Keratinocyte (primary cell): ENCODE measurements around the gene DCUN1D2. TPM values are rescaled to one million over a fixed set of nuclear protein-coding genes. Genes with fewer than 3 reads are reported as not detected.

Experiments used
- DNase-seq: peaks from one replicate; pipeline ENCODE4 v3.0.0-alpha.2; 2011; ENCODE audit warnings: low read depth, missing footprints, low spot score
- FAIRE-seq: peaks from 2 replicates; lab custom pipeline; 2011; peaks lifted over from hg19 to GRCh38; lab: Jason Lieb, UNC
- H2AFZ ChIP-seq: 2 replicates; pipeline ENCODE4 v1.6.0; 2012; ENCODE audit warnings: low read length, control low read depth, inconsistent platforms; ENCODE audit not compliant: control insufficient read depth
- H3K27ac ChIP-seq: 2 replicates; pipeline ENCODE4 v1.5.1; 2011; ENCODE audit warnings: low read length; ENCODE audit not compliant: control insufficient read depth, insufficient read depth
- H3K27me3 ChIP-seq: 3 replicates; pipeline ENCODE4 v1.6.0; 2011; ENCODE audit warnings: low read length; ENCODE audit not compliant: control insufficient read depth, insufficient read depth; ENCODE audit errors: extremely low read depth
- H3K36me3 ChIP-seq, 2 experiments: 2 replicates in 1 of 2; 3 replicates in 1 of 2; pipeline ENCODE4 v1.5.1; 2011; ENCODE audit warnings: low read length in 2 of 2, mild to moderate bottlenecking in 1 of 2; ENCODE audit not compliant: control insufficient read depth in 2 of 2, insufficient read depth in 2 of 2; ENCODE audit errors: extremely low read depth in 1 of 2
- H3K4me1 ChIP-seq: 3 replicates; pipeline ENCODE4 v1.5.1; 2011; ENCODE audit warnings: low read length; ENCODE audit not compliant: control insufficient read depth, insufficient read depth; ENCODE audit errors: extremely low read depth
- H3K4me2 ChIP-seq: 3 replicates; pipeline ENCODE4 v1.6.0; 2011; ENCODE audit warnings: low read depth, low read length; ENCODE audit not compliant: control insufficient read depth, insufficient read depth; ENCODE audit errors: extremely low read depth
- H3K4me3 ChIP-seq, 3 experiments: fragments of 200-600 bp in 1 of 3; sonication (generic) in 1 of 3; 2 replicates in 2 of 3; 3 replicates in 1 of 3; pipeline ENCODE4 v1.5.1; 2011 to 2016; ENCODE audit warnings: low read length in 3 of 3, mild to moderate bottlenecking in 3 of 3, control low read depth in 2 of 3, inconsistent platforms in 1 of 3, low read depth in 1 of 3, mixed read lengths in 1 of 3, mixed run types in 1 of 3, moderate library complexity in 1 of 3; ENCODE audit not compliant: control insufficient read depth in 2 of 3, insufficient read depth in 2 of 3; ENCODE audit errors: extremely low read depth in 1 of 3
- H3K79me2 ChIP-seq: 2 replicates; pipeline ENCODE4 v1.6.0; 2012; ENCODE audit warnings: low read length; ENCODE audit not compliant: control insufficient read depth, insufficient read depth
- H3K9ac ChIP-seq: 3 replicates; pipeline ENCODE4 v1.6.0; 2011; ENCODE audit warnings: low read length; ENCODE audit not compliant: control insufficient read depth, insufficient read depth; ENCODE audit errors: extremely low read depth
- H3K9me1 ChIP-seq: 3 replicates; pipeline ENCODE4 v1.6.0; 2011; ENCODE audit warnings: low read length; ENCODE audit not compliant: control insufficient read depth, insufficient read depth; ENCODE audit errors: extremely low read depth
- H3K9me3 ChIP-seq: 2 replicates; pipeline ENCODE4 v1.5.1; 2012; ENCODE audit warnings: low read depth, low read length; ENCODE audit not compliant: control insufficient read depth
- H4K20me1 ChIP-seq: 3 replicates; pipeline ENCODE4 v1.6.0; 2011; ENCODE audit warnings: low read length; ENCODE audit not compliant: control insufficient read depth, insufficient read depth; ENCODE audit errors: extremely low read depth
- CTCF ChIP-seq, 3 experiments: IDR thresholded peaks in 1 of 3; conservative IDR thresholded peaks in 1 of 3; optimal IDR thresholded peaks in 1 of 3; 2 replicates in 2 of 3; 3 replicates in 1 of 3; pipeline versions ENCODE3 to v1.5.1; 2011; ENCODE audit warnings: low read length in 3 of 3, mild to moderate bottlenecking in 3 of 3, moderate library complexity in 2 of 3, control low read depth in 1 of 3, inconsistent platforms in 1 of 3; ENCODE audit not compliant: insufficient read depth in 2 of 3; ENCODE audit errors: extremely low read depth in 1 of 3
- EZH2 ChIP-seq: IDR thresholded peaks from one replicate; pipeline ENCODE4 v1.6.1; 2012; ENCODE audit warnings: inconsistent platforms, mild to moderate bottlenecking, low read length, moderate library complexity
- dilution Hi-C: fragments of 300-500 bp; cut with MboI; formaldehyde crosslinking; loops from one replicate; pipeline ENCODE4 v1.7.0; 2020; ENCODE audit warnings: low sequenced_read_pairs; ENCODE audit not compliant: extremely low pct_ligation_motif_present
- polyA plus RNA-seq, 5 experiments: library from polyadenylated mRNA; depleted of rRNA in 3 of 5; stranded (reverse) in 3 of 5; stranded (forward) in 1 of 5; unstranded in 1 of 5; fragments of >200 nt; gene quantifications; 1 replicate in 1 of 5; 2 replicates in 3 of 5; 3 replicates in 1 of 5; pipeline versions ENCODE4 v1.2.1 to v1.2.3, GENCODE V29; 2011 to 2012; ENCODE audit warnings: missing spikeins in 2 of 5, low read depth in 1 of 5, low replicate concordance in 1 of 5

DCUN1D2 gene
- polyA plus RNA-seq, 1 donor (not counting 4 experiments of a cell fraction or from before 2014, with no cell fraction given) = 9.1 TPM

- dilution Hi-C loops = no loop called here
- Histone ChIP-seq H3K9me1 (no peaks in the 10 kb centered on the region), H2AFZ (no peak overlapping the region), H3K27me3 (no peaks in the 10 kb centered on the region), H3K4me2 (no peak overlapping the region), H3K9me3 (no peaks in the 10 kb centered on the region), H3K79me2 (no peaks in the 10 kb centered on the region), H3K27ac (no peak overlapping the region), H3K36me3 (peaks cover 14 to 31% of the 10 kb centered on the region in 2 experiments), H3K4me3 (no peak overlapping the region), H4K20me1 (no peaks in the 10 kb centered on the region), H3K9ac (no peak overlapping the region), H3K4me1 (no peaks in the 10 kb centered on the region)
- FAIRE-seq (no peak), DNase-seq (no peak)
- TF ChIP-seq EZH2 (no peak), CTCF (optimal IDR thresholded peaks at IDR 0.05 in 1 of 3, IDR thresholded peaks at IDR 0.05 in 1 of 3, conservative IDR thresholded peaks at IDR 0.05 in 1 of 3; ENCODE audit: extremely low read depth in 1 of 3, insufficient read depth in 2 of 3, low read length in 3 of 3) (no peak)
These were observed 23.2 kb upstream of the DCUN1D2 start for GRCh38 chr13:113513761-113514160.

DNA sequence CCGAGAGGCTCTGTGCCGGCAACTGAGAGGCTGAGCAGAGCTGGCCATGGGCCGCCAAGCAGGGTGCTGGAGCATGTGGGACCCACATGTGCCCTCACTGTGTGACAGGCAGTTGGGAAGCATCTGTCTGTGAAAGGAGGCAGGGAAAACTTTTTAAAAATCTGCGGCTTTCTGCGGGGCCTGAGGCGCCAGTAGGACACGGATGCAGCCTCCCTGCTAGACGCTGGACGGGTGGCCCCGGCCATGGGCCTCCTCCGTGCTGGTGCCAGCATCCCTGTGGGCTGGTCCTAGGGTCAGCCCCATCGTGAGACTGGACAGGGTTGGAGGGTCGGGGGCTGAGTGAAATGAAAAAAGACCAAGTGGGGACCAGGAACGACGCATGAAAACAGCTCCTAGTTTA is 20.9 kb upstream of the DCUN1D2 start:
- H3K4me3 ChIP-seq = no peak overlapping the region
- no peaks in the 10 kb centered on the region for H3K4me1 ChIP-seq
- DNase-seq (no peak), FAIRE-seq (no peak)
- no peak overlapping the region for H3K9ac ChIP-seq
- H4K20me1 ChIP-seq = no peaks in the 10 kb centered on the region
- H3K27me3 ChIP-seq = no peaks in the 10 kb centered on the region
- no peaks in the 10 kb centered on the region for H3K9me1 ChIP-seq
- H3K79me2 ChIP-seq = peaks cover 1% of the 10 kb centered on the region
- dilution Hi-C loops = no loop called here
- no peak overlapping the region for H2AFZ ChIP-seq
- H3K4me2 ChIP-seq = no peak overlapping the region
- H3K9me3 ChIP-seq = no peaks in the 10 kb centered on the region
- H3K36me3 ChIP-seq = peaks cover 17 to 26% of the 10 kb centered on the region in 2 experiments
- H3K27ac ChIP-seq = no peak overlapping the region
- TF ChIP-seq CTCF (optimal IDR thresholded peaks at IDR 0.05 in 1 of 3, IDR thresholded peaks at IDR 0.05 in 1 of 3, conservative IDR thresholded peaks at IDR 0.05 in 1 of 3; ENCODE audit: extremely low read depth in 1 of 3, insufficient read depth in 2 of 3, low read length in 3 of 3) = no peak
- no peak for TF ChIP-seq EZH2
